ENCODE measurements around the gene TMEM231. TPM values are rescaled to one million over a fixed set of nuclear protein-coding genes. Genes with fewer than 3 reads are reported as not detected.

Gene TMEM231
- total and polyA plus RNA-seq, 2 donors from 2014 or later: 8.6 to 13.7 TPM

DNA sequence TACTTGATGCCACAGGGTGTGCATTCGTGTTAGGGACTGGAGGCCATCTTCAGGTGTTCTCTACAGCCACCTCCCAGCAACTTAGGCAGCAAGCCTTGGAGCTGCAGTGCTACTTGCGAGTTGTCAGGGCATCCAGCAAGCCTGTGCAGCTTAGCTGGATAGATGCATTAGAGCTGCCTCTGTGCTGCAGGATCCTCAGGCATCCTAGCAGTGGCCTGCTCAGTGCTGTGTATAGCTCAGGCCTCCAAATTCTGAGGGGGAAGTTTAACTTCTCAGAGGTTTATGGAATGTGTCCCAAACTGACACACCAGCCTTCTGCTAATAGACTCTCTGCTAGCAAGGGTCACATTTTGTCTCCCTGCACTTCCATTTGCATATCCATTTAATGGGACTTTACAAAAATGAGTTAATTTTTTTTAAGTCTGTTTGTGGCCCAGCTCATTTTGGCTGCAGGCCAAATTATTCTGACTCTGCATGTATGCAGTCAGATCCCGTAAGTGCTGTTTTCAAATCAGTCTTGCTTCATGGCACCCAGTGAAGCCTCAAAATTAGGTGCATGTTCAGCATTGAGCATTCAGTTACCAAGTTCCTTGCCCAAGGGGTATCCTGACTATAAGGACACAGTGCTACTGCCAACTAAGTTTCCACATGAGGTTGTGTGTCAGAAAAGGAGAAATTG, 17.0 kb upstream of the TMEM231 start:
- intact Hi-C loops (cut with DNase I): no loop called here
- DNase-seq (no peak), FAIRE-seq (no peak)
- Histone ChIP-seq H3K36me3 (ENCODE audit: control insufficient read depth in 2 of 3, insufficient read depth in 3 of 3, low read length in 3 of 3) (peaks cover 18 to 58% (median 35%) of the 10 kb centered on the region in 3 donors), H3K27ac (ENCODE audit: low read depth in 2 of 2, low read length in 2 of 2) (no peak overlapping the region), H3K4me3 (ENCODE audit: low read length in 3 of 3) (no peak overlapping the region), H3K9me3 (ENCODE audit: control insufficient read depth in 2 of 3, insufficient read depth in 1 of 3, low read length in 3 of 3) (no peaks in the 10 kb centered on the region), H3K27me3 (ENCODE audit: control insufficient read depth, insufficient read depth, low read length) (no peaks in the 10 kb centered on the region), H3K9ac (ENCODE audit: low read length in 3 of 3) (no peak overlapping the region), H3K4me1 (ENCODE audit: control insufficient read depth in 2 of 3, insufficient read depth in 2 of 3, low read depth in 1 of 3, low read length in 3 of 3) (peaks cover 0 to 7% (median 4%) of the 10 kb centered on the region in 3 donors)
- TF ChIP-seq, protein P1, sequence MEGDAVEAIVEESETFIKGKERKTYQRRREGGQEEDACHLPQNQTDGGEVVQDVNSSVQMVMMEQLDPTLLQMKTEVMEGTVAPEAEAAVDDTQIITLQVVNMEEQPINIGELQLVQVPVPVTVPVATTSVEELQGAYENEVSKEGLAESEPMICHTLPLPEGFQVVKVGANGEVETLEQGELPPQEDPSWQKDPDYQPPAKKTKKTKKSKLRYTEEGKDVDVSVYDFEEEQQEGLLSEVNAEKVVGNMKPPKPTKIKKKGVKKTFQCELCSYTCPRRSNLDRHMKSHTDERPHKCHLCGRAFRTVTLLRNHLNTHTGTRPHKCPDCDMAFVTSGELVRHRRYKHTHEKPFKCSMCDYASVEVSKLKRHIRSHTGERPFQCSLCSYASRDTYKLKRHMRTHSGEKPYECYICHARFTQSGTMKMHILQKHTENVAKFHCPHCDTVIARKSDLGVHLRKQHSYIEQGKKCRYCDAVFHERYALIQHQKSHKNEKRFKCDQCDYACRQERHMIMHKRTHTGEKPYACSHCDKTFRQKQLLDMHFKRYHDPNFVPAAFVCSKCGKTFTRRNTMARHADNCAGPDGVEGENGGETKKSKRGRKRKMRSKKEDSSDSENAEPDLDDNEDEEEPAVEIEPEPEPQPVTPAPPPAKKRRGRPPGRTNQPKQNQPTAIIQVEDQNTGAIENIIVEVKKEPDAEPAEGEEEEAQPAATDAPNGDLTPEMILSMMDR (IDR thresholded peaks at IDR 0.05; ENCODE audit: borderline replicate concordance, extremely low read depth, insufficient read depth): no peak

DNA sequence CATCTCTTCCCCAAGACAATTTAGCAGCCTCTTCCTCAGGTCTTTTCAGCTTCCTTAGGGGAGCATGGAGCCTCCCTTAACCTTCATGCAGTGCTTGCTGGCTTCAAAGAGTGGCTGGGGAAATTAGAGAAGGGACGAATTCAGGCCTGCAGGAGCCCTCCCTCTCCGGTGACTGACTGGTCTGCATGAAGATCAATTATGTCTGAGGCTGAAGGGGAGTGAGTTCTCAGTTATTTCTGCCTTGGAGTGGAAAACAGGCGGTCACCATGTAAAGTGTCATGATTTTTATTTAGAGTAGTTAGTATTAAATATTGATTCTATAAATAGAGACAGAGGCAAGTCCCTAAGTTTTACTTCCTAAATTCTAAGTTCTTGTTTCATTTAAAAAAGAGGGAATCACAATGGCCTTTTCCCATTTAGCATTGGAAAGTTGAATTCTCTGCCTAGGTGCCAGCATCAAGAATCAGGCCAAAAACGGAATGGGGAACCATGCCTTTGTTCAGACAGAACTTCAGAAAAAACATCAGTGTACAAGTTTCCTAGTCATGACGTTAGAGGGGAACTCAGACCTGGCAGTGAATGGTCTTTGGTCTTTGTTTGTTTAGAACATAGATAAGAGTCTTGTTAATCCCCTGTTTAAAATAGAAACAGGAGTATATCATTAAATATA, 14.5 kb upstream of the TMEM231 start:
- H3K27ac ChIP-seq (ENCODE audit: low read depth in 2 of 2, low read length in 2 of 2): no peak overlapping the region
- no peak overlapping the region for H3K9ac ChIP-seq (ENCODE audit: low read length in 3 of 3)
- intact Hi-C loops (cut with DNase I): no loop called here
- H3K4me1 ChIP-seq (ENCODE audit: control insufficient read depth in 2 of 3, insufficient read depth in 2 of 3, low read depth in 1 of 3, low read length in 3 of 3): peaks cover 2 to 19% (median 8%) of the 10 kb centered on the region in 3 donors
- no peaks in the 10 kb centered on the region for H3K9me3 ChIP-seq (ENCODE audit: control insufficient read depth in 2 of 3, insufficient read depth in 1 of 3, low read length in 3 of 3)
- no peak overlapping the region for H3K4me3 ChIP-seq (ENCODE audit: low read length in 3 of 3)
- TF ChIP-seq, protein P1 (IDR thresholded peaks at IDR 0.05; ENCODE audit: borderline replicate concordance, extremely low read depth, insufficient read depth): no peak
- no peaks in the 10 kb centered on the region for H3K27me3 ChIP-seq (ENCODE audit: control insufficient read depth, insufficient read depth, low read length)
- peaks cover 21 to 46% (median 28%) of the 10 kb centered on the region in 3 donors for H3K36me3 ChIP-seq (ENCODE audit: control insufficient read depth in 2 of 3, insufficient read depth in 3 of 3, low read length in 3 of 3)
- FAIRE-seq: no peak
- peak in 2 of 5 donors; percentile 21 to 42 for DNase-seq

DNA sequence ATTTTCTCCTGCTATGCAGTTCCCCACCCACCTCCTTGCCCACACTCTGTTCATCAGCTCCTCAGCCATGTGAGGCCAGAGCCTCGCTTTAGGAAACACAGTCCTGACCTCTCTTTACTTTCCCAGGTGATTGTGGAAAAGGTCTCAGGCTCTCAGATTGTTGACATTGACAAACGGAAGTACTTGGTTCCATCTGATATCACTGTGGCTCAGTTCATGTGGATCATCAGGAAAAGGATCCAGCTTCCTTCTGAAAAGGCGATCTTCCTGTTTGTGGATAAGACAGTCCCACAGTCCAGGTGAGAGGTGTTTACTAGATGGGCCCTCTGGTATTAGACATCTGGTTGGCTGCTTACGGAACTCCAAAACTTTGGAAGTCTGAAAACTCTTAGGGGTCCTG, 11.9 kb upstream of the TMEM231 start:
- Histone ChIP-seq H3K9me3 (ENCODE audit: control insufficient read depth in 2 of 3, insufficient read depth in 1 of 3, low read length in 3 of 3) (no peaks in the 10 kb centered on the region), H3K27me3 (ENCODE audit: control insufficient read depth, insufficient read depth, low read length) (no peaks in the 10 kb centered on the region), H3K36me3 (ENCODE audit: control insufficient read depth in 2 of 3, insufficient read depth in 3 of 3, low read length in 3 of 3) (peaks cover 11 to 41% (median 18%) of the 10 kb centered on the region in 3 donors), H3K27ac (ENCODE audit: low read depth in 2 of 2, low read length in 2 of 2) (no peak overlapping the region), H3K4me3 (ENCODE audit: low read length in 3 of 3) (no peak overlapping the region), H3K9ac (ENCODE audit: low read length in 3 of 3) (no peak overlapping the region), H3K4me1 (ENCODE audit: control insufficient read depth in 2 of 3, insufficient read depth in 2 of 3, low read depth in 1 of 3, low read length in 3 of 3) (peaks cover 2 to 15% (median 5%) of the 10 kb centered on the region in 3 donors)
- FAIRE-seq (no peak), DNase-seq (no peak)
- intact Hi-C loops (cut with DNase I): no loop called here
- TF ChIP-seq, protein P1 (IDR thresholded peaks at IDR 0.05; ENCODE audit: borderline replicate concordance, extremely low read depth, insufficient read depth): no peak

Measured in kidney (tissue), 14 donors.